ENCODE measurements around the gene AFAP1L2. TPM values are rescaled to one million over a fixed set of nuclear protein-coding genes. Genes with fewer than 3 reads are reported as not detected.

Gene AFAP1L2
- total RNA-seq, 1 donor from 2014 or later = 6.4 TPM

- Mint-ChIP-seq H3K4me1 (ENCODE audit: unreplicated experiment) (peaks cover 36% of the 10 kb centered on the region), H3K36me3 (no peaks in the 10 kb centered on the region), H3K27me3 (peaks cover 80% of the 10 kb centered on the region), H3K27ac (no peak overlapping the region), H3K4me3 (no peak overlapping the region), H3K9me3 (peaks cover 2% of the 10 kb centered on the region)
- DNase-seq (ENCODE audit: extremely low spot score, unreplicated experiment) = no peak
- no peak for TF ChIP-seq CTCF (conservative IDR thresholded peaks at IDR 0.05)
These were observed 3.0 kb downstream of the AFAP1L2 start for GRCh38 chr10:114401195-114401791.

GRCh38 chr10:114400091-114400490, 4.2 kb downstream of the AFAP1L2 start:
- H3K27ac Mint-ChIP-seq = no peak overlapping the region
- H3K9me3 Mint-ChIP-seq = no peaks in the 10 kb centered on the region
- H3K36me3 Mint-ChIP-seq = no peaks in the 10 kb centered on the region
- peaks cover 73% of the 10 kb centered on the region for H3K27me3 Mint-ChIP-seq
- peaks cover 33% of the 10 kb centered on the region for H3K4me1 Mint-ChIP-seq (ENCODE audit: unreplicated experiment)
- DNase-seq (ENCODE audit: extremely low spot score, unreplicated experiment) = no peak
- no peak overlapping the region for H3K4me3 Mint-ChIP-seq
- no peak for TF ChIP-seq CTCF (conservative IDR thresholded peaks at IDR 0.05)

DNA sequence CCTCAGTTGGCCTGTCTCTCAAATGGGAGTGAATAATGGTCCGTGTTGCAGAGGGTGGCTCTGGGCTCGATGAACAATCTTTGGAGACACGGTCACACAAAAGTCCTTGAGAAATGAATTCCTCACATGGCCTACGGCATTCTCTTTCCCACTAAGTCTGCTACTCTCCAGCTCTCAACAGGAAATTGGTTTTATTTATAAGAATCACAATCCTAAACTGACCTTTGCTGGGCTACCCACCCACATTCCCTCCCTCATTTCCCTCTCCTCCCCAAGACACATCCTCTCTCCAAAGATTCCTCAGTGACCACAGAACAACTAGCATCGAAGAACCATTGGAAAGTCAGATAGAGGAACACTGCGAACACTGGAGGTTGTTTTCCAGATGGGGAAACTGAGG, 4.7 kb downstream of the AFAP1L2 start:
- peaks cover 32% of the 10 kb centered on the region for H3K4me1 Mint-ChIP-seq (ENCODE audit: unreplicated experiment)
- DNase-seq (ENCODE audit: extremely low spot score, unreplicated experiment) = no peak
- no peaks in the 10 kb centered on the region for H3K36me3 Mint-ChIP-seq
- no peak for TF ChIP-seq CTCF (conservative IDR thresholded peaks at IDR 0.05)
- H3K27me3 Mint-ChIP-seq = peaks cover 68% of the 10 kb centered on the region
- H3K9me3 Mint-ChIP-seq = no peaks in the 10 kb centered on the region
- H3K27ac Mint-ChIP-seq = no peak overlapping the region
- H3K4me3 Mint-ChIP-seq = no peak overlapping the region

DNA sequence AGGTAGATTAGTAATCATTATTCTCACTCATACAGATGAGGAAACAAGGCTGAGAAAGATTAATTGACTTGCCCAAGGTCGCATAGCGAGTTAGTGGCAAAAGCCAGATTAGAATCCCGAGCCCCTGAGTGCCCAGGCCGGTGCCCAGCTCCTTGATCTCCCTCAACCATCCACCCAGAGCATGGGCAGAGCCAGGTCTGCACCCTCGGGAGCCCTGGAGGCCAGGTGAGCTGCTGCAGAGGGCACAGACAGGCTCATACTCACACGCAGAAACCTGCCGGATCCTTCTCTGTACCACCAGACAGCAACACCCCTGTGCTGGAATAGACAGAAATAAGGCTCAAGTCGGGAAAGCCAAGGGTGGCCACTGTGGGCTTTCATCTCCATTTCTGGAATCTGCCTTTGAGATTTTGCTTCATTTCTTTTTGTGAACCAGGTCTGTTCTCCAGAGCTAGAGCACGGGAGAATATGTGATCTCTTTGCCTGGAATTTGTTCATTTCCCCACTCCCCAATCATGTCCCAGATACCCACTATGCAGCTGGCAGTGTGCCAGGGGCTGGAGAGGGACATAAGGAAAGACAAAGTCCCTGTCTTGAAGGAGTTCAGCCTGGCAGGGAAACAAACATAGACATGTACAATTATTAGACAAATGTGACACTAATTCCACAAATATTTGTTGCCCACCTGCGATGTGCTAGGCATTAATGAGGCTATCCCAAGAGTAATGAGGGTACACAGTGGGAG, 5.5 kb downstream of the AFAP1L2 start:
- H3K4me3 Mint-ChIP-seq = no peak overlapping the region
- no peaks in the 10 kb centered on the region for H3K9me3 Mint-ChIP-seq
- H3K27ac Mint-ChIP-seq = no peak overlapping the region
- peaks cover 32% of the 10 kb centered on the region for H3K4me1 Mint-ChIP-seq (ENCODE audit: unreplicated experiment)
- DNase-seq (ENCODE audit: extremely low spot score, unreplicated experiment) = no peak
- no peak for TF ChIP-seq CTCF (conservative IDR thresholded peaks at IDR 0.05)
- H3K36me3 Mint-ChIP-seq = no peaks in the 10 kb centered on the region
- H3K27me3 Mint-ChIP-seq = peaks cover 64% of the 10 kb centered on the region

GRCh38 chr10:114397651-114398145, 6.6 kb downstream of the AFAP1L2 start:
- no peak for DNase-seq (ENCODE audit: extremely low spot score, unreplicated experiment)
- H3K27me3 Mint-ChIP-seq = peaks cover 56% of the 10 kb centered on the region
- H3K4me3 Mint-ChIP-seq = no peak overlapping the region
- no peak for TF ChIP-seq CTCF (conservative IDR thresholded peaks at IDR 0.05)
- no peaks in the 10 kb centered on the region for H3K9me3 Mint-ChIP-seq
- no peaks in the 10 kb centered on the region for H3K36me3 Mint-ChIP-seq
- peaks cover 25% of the 10 kb centered on the region for H3K4me1 Mint-ChIP-seq (ENCODE audit: unreplicated experiment)
- no peak overlapping the region for H3K27ac Mint-ChIP-seq
